ENCODE data around the gene ZNF180. TPM values are rescaled to one million over a fixed set of nuclear protein-coding genes. Genes with fewer than 3 reads are reported as not detected.

The ZNF180 gene
- total RNA-seq, 1 donor from 2014 or later, result 8.4 TPM

- TF ChIP-seq CTCF (IDR thresholded peaks at IDR 0.05), result no peak
- intact Hi-C loops (cut with DNase I), result no loop called here
- no peak for ATAC-seq
Observed at GRCh38 chr19:44452367-44452766, 48.0 kb downstream of the ZNF180 start.

DNA sequence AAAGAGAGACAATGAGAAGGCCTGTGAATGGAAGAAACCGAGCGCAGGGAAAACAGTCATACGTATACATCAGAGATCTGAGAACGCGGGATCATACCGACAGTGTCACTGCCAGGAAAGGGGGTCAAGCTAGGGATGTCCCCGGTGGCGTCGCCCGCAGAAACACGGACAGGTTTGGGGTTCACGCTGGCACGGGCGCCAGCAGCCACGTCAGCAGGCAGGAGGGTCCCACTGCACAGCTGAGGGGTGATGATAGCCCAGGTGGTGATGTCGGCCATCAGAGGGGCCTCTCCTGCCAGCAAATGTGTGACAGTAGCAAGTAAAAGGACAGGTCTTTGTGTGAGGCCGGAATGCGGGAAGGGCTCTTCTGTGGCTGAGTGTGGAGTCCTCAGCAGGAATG is 48.6 kb downstream of the ZNF180 start:
- intact Hi-C loops (cut with DNase I), result no loop called here

More at GRCh38 chr19:44452367-44452766, 48.0 kb downstream of the ZNF180 start:
- Histone ChIP-seq H3K9me3 (peaks cover 23% of the 10 kb centered on the region), H3K36me3 (no peaks in the 10 kb centered on the region), H3K27ac (no peak overlapping the region), H3K4me1 (peaks cover 7% of the 10 kb centered on the region), H3K4me3 (no peak overlapping the region), H3K27me3 (ENCODE audit: low read depth) (no peaks in the 10 kb centered on the region)
- no peak for DNase-seq

GRCh38 chr19:44447916-44448674 is 52.2 kb downstream of the ZNF180 start, which contains the start of gene ZNF229:
ZNF229 (minus strand) TSS chr19:44448472; CDS start chr19:44442847, 5,625 bp downstream.
- peaks cover 41% of the 10 kb centered on the region for H3K9me3 ChIP-seq
- DNase-seq (peak; percentile 88), ATAC-seq (peak; percentile 81 to 88)
- no peak for TF ChIP-seq CTCF (IDR thresholded peaks at IDR 0.05)
- intact Hi-C loops (cut with DNase I), result no loop called here
- H3K4me3 ChIP-seq, result peak within 1 kb of the TSS; percentile 61
- H3K27me3 ChIP-seq (ENCODE audit: low read depth), result no peaks in the 10 kb centered on the region
- peaks cover 7% of the 10 kb centered on the region for H3K4me1 ChIP-seq
- H3K36me3 ChIP-seq, result no peaks in the 10 kb centered on the region
- no peak within 1 kb of the TSS for H3K27ac ChIP-seq

More for the DNA sequence above, 48.6 kb downstream of the ZNF180 start:
- H3K4me1 ChIP-seq, result peaks cover 7% of the 10 kb centered on the region
- DNase-seq (no peak), ATAC-seq (no peak)
- H3K27me3 ChIP-seq (ENCODE audit: low read depth), result no peaks in the 10 kb centered on the region
- no peaks in the 10 kb centered on the region for H3K36me3 ChIP-seq
- H3K4me3 ChIP-seq, result no peak overlapping the region
- no peak overlapping the region for H3K27ac ChIP-seq
- no peak for TF ChIP-seq CTCF (IDR thresholded peaks at IDR 0.05)
- H3K9me3 ChIP-seq, result peaks cover 25% of the 10 kb centered on the region

DNA sequence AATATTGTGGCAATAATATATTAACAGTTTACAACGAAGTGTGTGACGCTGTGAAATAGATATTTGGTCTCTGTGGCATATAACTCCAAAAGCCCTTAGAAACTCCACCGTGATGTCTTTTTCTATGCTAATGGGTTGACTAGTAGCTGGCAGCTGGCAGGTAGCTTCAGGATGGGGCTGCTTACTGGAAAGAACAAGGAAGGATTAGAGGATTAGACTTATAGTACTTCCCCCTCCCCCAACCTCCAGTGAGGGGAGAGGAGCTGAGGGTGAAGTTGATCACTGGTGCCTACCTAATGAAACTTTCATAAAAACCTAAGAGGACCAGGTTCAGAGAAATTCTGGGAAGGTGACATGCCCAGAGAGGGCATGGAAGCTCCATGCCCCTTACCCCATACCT is 61.9 kb downstream of the ZNF180 start:
- peaks cover 71% of the 10 kb centered on the region for H3K9me3 ChIP-seq
- no peak overlapping the region for H3K4me3 ChIP-seq
- intact Hi-C loops (cut with DNase I), result no loop called here
- H3K27me3 ChIP-seq (ENCODE audit: low read depth), result no peaks in the 10 kb centered on the region
- DNase-seq (no peak), ATAC-seq (no peak)
- H3K27ac ChIP-seq, result no peak overlapping the region
- no peaks in the 10 kb centered on the region for H3K4me1 ChIP-seq
- TF ChIP-seq CTCF (IDR thresholded peaks at IDR 0.05), result no peak
- no peaks in the 10 kb centered on the region for H3K36me3 ChIP-seq

DNA sequence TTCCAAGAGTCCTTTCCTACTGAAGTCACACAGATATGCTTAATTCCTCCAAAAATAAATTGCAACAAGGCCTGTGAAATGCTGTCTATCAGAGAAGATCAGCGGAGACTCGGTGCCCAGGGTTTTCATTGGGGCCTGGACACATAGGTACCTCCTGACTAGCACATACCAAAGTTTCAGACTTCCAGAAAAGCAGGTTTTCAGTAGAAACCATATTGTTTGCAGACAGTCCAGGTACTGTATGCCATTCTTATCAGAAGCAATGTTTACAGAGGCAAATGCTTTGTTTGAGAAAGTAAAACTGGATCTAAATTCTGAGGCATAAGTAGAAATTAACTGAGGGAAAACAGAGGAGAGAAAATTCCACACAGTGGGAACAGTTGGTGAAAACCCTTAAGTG is 64.9 kb downstream of the ZNF180 start:
- ATAC-seq (no peak), DNase-seq (no peak)
- Histone ChIP-seq H3K9me3 (peaks cover 67% of the 10 kb centered on the region), H3K36me3 (no peaks in the 10 kb centered on the region), H3K27ac (no peak overlapping the region), H3K27me3 (ENCODE audit: low read depth) (no peaks in the 10 kb centered on the region), H3K4me3 (no peak overlapping the region), H3K4me1 (no peaks in the 10 kb centered on the region)
- intact Hi-C loops (cut with DNase I), result no loop called here
- TF ChIP-seq CTCF (IDR thresholded peaks at IDR 0.05), result no peak

Data from lower lobe of right lung (tissue), 2 donors.